Stimulated activated CD4-positive, alpha-beta T cell treated with anti-CD3 and anti-CD28 coated beads, TNF-alpha, amount 100 ng/mL, for 48 hours (primary cell): ENCODE data around the gene ZC3H12D.
"Not testable (repeated sequence)": the region's sequence is repeated elsewhere in the genome, so short reads cannot be mapped to it uniquely, and the experiment has no call there.

Experiments
- DNase-seq, 3 donors: peaks; one replicate each; pipeline ENCODE4 v3.0.0-alpha.2; 2020; ENCODE audit warnings: low read depth in 3 of 3

ZC3H12D gene

DNA sequence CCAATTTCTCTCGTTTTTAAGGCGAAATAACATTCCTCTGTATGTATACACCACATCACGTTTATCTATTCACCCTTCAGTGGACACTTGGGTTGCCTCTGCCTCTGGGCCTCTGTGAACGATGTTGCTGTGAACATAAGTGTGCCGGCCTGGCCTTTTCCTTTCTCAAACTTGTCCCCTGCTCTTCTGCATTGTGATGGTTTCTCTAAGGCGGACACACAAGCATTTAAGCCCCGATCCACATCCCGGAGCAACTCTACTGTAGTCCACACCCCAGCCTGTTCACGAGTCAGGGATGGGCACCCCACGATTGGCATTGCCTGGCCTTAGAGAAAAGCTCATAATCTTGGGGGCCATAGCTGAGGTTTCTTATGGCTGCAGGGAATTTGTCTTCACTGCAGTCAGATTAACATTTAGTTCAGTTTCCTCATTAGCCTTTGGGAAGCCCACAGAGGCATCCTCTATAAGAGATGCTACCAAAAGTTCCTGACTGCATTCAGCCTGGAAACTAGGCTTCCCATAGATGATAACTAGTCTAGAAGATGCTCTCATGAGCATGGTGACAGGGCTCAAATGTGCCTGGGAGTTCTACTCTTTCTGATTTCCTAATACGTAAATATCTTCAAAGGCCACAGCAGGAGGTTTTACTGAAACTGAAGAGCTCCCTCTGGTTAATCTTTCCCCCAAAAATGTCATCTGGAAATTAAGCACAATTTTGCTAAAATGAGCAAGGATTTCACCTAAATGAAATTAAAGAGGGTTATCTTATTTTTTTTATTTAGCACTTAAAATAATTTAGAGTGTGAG is 762 bp downstream of the ZC3H12D start:
- DNase-seq: no peak

DNA sequence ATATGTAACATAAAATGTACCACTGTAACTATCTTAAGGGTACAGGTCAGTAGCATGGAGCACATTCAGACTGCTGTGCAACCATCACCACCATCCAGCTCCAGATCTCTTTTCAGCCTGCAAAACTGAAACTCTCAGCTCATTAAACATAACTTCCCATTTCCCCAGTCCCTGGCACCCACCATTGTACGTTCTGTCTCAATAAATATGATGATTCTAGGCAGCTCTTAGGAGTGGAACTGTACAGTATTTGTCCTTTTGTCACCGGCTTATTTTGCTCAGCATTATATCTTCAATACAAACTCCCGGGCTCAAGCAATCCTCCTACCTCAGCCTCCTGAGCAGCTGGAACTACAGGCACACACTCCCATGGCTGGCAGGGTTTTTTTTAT is 1.5 kb downstream of the ZC3H12D start:
- DNase-seq: no peak

DNA sequence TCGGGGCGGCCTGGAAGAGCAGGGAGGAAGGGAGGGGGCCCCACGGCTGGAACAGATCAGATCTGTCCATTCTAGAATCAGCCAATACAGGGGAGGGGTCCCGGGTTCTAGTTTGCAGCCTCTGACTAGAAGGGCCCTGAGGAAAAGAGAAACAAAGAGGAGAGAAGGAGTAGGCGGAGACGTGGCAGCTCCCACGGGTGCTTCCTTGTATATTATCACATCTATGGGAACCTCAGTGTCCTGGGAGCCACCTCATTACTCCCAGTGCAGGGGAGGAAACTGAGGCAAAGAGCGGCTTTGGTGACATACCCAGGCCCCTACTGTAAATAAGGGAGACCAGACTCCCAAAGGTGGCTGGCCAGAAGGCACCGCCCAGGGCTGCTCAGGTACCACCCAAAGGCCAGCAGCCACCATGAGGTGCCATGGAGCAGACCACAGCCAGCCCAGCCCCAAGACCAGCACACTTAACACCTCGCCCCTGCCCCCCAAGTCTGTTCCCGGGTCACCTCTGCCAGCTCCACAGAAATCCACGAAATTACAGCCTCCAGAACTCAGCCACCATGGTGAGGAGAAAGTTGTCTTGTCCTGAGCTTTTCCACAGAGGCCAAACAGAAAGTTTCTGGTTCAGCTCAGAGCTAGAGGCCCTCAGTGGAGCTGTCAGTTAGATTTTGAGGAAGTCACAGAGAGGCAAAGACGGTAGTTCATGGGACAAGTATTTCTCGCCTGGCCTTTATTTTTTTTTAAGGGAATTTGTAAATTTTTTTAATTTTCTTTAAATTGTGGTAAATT is 2.1 kb downstream of the ZC3H12D start:
- no peak for DNase-seq

DNA sequence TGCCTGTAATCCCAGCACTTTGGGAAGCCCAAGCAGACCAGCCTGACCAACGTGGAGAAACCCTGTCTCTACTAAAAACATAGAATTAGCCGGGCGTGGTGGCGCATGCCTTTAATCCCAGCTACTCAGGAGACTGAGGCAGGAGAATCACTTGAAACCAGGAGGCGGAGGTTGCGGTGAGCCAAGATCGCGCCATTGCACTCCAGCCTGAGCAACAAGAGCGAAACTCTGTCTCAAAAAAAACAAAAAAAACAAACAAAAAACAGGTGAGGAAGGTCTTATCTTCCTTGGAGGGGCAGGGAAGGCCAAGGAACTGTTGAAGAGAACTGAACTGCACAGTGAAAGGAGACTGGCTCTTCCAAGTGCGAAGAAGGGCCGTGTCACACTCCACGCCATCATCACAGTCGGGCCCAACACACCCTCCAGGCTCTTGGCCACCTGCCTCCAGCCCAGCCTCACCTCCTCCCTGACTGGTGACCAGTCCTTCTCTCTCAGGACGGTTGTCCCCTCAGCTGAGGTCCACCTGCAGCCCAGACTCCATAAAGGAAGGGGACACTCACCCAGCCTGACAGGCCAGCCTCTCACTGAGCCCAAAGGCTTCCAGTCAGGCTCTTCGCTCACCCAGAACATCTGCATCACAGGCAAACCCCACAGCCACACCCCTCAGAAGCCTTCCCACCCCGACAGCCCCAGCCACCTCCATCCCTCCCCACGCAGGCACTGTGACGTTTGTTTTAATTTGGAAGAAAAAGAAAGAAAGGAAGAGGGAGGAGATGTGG is 4.1 kb downstream of the ZC3H12D start:
- DNase-seq: no peak

DNA sequence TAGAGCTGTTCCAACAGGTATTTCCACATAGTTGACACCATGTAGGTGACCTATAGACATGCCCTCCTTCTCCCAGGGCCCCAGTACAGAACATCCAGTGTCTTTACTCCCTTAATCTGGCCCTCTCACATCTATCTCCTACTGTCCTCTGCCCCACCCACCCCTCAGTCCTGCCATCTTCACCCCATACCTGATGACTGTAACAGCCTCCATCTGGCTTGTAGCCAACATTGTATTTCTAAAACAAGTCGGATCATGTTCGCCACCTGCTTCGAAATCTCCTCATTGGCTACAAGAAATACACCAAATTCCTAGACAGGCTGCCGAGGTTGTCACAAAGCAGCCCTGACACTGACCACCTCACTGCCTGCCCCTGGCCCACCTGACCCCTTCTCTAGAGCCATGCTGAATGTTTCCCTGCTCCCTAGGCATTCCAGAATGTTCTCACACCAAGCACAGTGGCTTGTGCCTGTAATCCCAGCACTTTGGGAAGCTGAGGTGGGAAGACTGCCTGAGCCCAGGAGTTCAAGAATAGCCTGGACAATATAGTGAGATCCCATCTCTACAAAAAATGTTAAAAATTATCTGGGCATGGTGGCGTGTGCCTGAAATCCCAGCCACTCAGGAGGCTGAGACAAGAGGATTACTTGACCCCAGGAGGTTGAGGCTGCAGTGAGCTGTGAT is 6.0 kb downstream of the ZC3H12D start:
- no peak for DNase-seq

DNA sequence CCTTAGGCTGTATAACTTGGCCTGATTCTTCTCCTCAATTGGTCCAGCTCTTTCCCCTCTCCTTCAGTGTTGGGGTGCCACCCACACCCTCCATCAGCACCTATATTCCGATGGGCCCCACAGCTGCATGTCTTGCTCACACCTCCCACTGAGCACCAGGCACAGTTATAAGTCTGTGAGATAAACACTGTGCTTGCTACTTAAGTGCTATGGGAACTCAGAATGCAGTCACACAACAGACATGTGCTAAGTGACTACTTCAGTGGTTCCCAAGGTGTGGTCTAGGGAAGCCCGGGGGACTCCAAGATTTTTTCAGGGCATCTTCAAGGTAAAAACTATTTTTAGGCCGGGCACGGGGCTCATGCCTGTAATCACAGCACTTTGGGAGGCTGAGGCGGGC is 7.3 kb downstream of the ZC3H12D start:
- DNase-seq: no peak

DNA sequence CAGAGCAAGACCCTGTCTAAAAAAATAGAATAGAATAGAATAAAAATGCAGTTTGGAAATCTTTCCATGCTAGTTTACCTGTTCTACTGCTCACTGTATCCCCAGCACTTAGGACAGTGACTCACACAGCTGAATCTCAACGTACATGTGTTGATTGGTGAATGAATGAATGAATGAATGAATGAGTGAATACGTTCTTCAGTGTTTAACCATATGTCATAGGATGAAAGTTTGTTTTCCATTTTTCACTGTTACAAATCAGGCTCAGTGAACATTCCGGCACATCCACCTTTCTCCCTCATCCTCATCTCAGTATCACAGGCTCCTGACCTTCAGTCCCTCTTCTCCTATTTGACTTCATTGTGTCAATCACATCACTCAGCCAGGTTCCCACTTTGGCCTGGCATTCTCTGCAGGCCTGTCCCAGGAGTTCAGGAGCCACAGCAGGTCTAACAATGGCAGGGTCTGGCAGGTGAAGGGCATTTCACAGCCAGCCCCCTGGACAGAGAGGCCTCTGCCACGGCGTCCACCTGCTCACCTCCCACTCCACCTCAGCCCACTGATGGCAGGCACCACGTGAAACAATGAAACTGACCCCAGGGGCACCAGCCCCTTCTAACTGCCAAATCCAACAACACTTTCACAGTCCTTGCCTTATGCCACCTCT is 7.9 kb downstream of the ZC3H12D start:
- DNase-seq: no peak

DNA sequence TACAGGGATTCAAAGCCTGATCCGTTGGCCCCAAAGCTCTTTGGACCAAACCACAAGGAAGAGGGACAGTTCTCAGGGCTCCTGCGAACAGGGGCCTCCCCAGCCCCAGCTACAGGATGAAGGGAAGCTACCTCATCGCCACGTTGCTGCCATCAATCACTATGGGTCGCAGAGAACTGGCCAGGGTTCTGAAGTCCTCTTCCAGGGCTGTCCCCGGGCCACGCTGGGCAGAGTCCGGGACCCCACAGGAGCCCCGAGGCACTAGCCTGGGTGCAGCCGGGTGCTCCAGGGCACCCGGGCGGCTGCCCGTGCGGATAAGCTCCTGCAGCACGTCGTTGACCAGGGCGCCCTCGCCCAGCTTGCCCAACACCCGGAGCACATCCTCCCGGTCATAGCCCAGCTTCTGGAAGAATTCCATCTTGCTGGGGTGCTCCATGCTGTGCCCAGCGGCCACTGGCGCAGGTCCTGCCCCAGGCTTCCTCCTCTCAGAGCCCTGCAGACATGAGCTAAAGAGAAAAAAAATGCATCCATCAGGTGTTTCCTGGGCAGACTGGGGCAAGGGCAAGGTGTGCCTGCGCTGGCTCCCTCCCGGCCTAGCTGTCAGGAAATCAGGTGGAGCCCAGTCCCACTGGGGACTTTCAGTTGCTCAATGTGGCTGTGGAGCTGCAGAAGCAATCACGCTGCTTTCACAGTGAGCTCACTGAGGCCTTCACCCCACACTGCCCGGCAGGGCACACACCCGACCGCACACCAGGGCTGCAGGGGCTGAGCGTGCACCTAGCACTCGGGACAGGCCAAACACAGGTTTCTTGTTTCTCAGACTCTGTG is 10.5 kb downstream of the ZC3H12D start:
- DNase-seq: no peak

DNA sequence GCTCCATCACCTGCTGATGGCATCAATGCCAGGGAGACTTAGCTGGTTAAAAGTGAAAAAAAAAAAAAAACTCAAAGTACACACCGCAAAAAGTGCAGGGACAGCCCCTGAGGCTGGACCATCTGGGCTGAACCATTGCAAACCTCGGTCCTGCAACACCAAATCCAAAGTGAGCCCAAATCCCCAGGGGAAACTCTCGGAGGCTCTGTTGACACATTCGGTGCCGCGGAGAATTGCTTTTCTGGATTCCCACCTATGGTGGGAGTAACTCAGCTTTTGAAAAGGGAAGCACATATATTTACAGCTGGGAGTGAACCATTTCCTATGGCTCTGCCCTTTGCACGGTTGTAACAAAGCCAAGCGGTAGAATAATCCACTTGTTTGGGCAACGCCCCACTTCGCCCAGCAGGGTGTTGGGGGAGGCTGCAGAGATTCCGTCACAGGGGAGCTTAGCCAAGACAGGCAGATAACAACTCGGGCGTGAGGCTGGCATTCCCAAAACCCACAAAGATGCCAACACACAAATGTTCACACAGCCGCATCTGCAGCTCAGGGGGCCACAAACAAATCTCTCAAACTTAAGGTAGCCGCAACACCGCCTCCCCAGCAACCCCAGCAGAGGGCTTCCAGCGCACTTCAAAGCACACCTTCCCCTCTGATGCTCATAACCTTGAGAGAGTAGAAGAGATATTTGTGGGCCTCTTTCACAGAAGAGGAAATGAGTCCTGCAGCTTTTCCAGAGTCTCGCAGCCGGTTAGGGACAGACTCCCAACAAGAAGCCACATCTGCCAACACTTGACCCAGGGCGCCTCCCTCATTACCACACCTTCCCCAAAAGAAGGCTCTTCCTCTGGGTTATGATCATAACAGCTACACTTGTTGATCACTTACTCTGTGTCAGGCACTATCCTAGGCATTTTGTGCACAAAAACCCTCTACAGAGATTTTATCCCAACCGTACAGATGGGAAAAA is 11.4 kb downstream of the ZC3H12D start:
- no peak for DNase-seq

DNA sequence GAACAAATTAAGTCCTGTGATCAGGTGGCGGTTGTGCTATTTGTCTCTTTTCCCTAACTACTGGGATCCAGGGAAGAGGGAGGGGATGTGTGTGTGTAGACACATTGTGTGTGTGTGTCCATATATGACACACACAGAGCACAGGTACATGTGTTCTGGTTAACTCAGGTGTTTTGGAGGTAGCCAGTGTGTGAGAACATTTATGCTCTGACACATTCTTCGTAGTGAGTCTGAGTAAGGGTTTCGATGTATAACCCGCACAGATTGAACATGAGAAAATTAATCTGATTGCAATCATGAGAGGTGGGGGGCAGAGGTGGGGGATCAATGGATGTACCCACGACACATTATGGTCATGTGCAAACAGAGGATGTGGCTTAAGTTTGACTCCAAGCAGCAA is 12.6 kb downstream of the ZC3H12D start:
- DNase-seq: no peak

DNA sequence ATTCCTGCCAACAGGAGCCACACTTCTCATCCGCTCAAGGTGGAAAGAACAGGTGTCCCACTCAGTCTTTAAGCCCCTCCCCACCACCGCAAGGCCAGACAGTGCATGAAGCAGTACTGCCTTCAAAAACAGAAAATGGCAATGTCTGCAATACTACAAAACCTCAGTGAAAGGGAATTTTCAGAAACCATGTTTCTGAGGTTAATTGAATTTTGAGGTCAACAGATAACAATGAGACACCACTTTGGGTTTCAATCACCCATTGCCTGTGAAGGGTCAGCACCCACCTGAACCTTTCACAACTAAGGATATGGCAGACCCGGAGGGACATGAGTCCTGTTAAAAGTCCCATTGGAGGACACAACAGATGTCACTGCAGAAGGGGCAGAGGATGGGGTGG is 13.0 kb downstream of the ZC3H12D start:
- no peak for DNase-seq

DNA sequence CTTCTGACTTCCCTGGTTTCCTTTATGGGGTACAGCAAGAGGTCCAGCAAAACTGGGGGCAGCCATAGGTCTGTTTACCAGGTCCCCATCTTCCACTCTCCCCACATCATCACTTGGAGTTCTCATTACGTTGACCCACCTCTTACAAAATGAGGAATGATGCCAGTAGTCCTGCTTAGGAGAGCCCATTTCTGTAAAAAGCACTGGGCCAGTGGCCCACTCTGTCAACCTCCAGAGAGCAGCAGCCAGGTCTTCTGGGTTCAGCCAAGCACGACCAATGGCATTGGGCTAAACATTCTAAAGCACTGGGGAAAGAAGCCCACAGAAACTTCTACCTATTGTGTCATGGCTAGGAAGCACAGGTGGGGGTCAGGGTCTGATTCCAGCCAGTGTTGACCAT is 13.9 kb downstream of the ZC3H12D start:
- DNase-seq: no peak

DNA sequence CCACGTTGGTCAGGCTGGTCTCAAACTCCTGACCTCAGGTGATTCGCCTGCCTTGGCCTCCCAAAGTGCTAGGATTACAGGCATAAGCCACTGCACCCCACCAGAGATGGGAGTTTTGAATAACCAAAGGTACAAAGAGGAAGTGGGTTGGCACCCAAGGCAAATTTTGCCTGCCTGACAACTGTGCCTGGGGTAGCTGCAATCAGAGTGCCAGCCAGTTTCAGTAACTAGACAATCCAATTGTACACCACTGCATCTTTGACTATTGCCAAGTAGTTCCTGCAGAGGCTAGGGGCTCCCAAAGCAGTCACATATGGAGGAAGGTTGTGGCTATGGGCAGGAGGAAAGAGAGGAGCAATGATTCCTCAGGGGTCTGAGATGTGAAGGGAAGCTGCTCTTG is 16.6 kb downstream of the ZC3H12D start:
- DNase-seq: no peak

DNA sequence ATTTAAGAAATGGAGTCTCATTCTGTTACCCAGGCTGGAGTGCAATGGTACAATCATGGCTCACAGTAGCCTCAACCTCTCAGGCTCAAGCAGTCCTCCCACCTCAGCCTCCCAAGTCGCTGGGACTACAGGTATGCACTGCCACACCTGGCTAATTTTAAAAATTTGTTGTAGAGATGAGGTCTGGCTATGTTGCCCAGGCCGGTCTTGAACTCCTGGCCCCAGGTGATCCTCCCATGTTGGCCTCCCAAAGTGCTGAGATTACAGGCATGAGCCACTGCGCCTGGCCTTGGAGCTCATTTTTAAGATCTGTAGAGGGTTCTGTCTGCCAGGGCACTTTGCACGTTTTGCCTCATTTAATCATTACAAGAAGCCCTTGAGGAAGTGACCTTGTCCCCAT is 17.5 kb downstream of the ZC3H12D start:
- DNase-seq: no peak

DNA sequence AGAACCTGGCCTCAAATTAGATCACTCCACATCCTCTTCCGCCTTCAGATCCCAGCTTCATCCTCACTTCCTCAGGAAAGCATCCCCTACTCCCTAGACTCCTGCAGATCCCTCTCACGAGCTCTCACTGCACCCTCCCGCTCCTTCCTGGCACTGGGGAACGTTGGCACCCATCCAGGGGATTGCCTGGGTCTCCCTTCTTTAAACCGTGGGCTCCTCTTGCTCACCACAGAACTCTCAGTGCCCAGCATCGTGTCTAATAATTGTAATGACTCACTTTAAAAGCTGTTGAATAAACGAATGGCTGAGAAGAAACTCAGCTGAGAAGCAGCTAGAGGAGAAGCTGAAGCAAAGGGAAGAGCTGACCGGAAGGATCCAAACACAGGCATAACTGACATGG is 20.4 kb downstream of the ZC3H12D start:
- no peak for DNase-seq

DNA sequence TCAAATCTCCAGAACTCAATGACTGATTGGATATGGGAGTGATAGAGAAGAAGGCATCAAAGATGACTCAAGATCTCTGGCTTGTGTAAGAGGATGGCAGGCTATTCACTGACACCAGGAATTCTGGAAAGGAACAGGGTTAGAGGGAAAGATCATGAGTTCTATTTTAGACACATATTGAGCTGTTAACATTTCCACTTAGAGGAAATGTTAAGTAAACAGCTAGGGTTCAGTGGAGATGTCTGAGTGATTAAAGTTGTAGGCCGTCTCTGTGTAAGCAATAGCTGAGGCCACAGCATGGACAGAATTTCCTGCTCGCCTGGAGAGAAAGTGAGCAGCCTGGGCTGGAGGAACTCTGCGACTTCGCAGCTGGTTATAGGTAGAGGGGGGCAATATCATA is 21.0 kb downstream of the ZC3H12D start:
- DNase-seq: no peak

DNA sequence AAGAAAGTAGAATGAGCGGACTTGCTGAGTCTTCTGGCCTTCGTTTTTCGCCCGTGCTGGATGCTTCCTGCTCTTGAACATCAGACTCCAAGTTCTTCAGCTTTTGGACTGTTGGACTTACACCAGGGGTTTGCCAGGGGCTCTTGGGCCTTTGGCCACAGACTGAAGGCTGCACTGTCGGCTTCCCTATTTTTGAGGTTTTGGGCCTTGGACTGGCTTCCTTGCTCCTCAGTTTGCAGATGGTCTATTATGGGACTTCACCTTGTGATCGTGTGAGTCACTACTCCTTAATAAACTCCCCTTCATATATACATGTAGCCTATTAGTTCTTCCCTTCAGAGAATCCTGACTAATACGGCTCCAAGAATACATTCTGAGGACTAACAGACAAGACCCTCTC is 22.1 kb downstream of the ZC3H12D start:
- not testable (repeated sequence) for DNase-seq

DNA sequence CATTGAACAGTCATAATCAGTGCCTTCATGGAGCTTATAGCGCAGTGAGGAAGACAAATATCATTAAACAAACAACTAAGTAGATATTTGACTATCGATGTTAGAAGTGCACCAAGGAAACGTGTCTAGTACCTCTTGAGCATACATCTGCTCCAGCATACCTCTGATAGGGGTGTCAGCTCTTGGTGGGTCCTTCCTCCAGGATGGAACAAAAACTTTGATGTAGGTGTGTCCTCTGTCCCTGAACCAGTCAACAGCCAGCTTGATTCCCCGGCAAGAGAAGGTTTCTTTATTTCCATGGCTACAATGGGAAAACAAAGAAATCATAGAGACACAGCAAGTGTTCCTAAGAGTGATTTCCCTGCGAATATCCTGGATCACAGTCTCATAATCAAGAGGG is 23.1 kb downstream of the ZC3H12D start:
- no peak for DNase-seq

DNA sequence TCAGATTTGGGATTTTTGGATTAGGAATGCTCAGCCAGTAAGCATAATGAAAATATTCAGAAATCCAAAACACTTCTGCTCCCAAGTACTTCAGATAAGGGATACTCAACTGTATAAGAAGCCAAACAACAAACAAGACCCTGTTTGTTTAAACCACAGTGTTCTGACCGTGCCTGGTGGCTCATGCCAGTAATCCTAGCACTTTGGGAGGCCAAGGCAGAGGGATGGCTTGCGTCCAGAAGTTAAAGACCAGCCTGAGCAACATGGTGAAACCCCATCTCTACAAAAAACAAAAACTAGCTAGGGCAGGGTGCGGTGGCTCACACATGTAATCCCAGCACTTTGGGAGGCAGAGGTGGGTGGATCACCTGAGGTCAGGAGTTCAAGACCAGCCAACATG is 24.6 kb downstream of the ZC3H12D start:
- DNase-seq: not testable (repeated sequence)
